ENCODE data around the gene PRR5. TPM values are rescaled to one million over a fixed set of nuclear protein-coding genes. Genes with fewer than 3 reads are reported as not detected.
A peak's percentile ranks its signal among the peaks of the same experiment; 100 is the strongest.

PRR5 gene
- total and polyA plus RNA-seq, 2 of the 13 experiments (the other 11 are each of a cell fraction or from before 2014, with no cell fraction given): 11.6 to 27.5 TPM

DNA sequence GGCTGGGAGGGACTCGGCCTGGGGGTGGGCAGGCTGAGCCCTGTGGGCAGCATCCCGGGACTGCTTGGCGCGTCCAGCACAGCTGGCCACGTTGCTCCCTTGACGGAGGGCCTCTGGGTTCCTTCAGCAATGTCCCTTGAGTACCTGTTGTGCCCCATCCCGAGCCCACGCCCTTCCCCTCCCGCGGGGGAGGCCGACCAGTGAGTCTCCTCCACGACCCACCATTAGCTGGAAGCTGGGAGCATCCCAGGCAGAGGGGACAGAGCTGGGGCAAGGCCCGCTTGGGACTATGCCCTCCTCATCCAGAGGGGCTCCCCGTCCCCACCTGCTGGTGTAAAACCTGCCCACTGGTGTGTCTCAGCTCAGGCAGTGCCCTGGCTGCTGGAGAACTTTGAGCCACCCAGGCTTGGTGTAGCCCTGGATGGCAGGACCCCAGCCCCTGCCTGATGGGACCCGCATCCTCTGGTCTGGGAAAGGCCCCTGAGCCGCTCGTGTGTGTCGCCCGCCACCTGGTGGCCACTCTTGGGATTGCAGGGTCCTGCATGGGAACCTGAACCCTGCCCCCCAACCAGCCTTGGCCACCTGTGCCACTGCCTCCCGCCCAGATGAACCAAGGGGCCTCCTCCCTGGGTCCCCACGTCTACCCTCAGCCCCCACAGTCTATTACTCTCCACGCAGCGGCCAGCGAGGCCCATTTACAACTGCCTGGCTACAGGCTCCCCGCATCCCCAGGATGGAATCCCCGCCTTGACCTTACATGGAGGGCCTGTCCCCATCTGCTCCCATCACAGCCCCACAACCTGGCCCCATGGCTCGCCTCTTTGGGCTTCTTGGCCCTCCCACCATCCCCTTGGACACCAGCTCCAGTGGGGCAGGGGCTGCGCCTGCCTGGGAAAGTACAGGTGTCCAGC, 33.8 kb downstream of the PRR5 start (continued):
- TF ChIP-seq MEF2D (CRISPR knock-in tag; IDR thresholded peaks at IDR 0.05) (peak; percentile 30; the same call in 1 of the 2 replicates), CBX2 (IDR thresholded peaks at IDR 0.05; ENCODE audit: low read depth, low read length) (no peak), CBX2 (CRISPR knock-in tag; IDR thresholded peaks at IDR 0.05; ENCODE audit: low read depth) (no peak), GATAD2A (CRISPR knock-in tag; IDR thresholded peaks at IDR 0.05) (no peak), ZBTB33 (CRISPR knock-in tag; IDR thresholded peaks at IDR 0.05) (no peak), ZBTB7A (CRISPR knock-in tag; IDR thresholded peaks at IDR 0.05) (no peak), BORCS8-MEF2B (CRISPR knock-in tag; IDR thresholded peaks at IDR 0.05) (no peak), RFX1 (IDR thresholded peaks at IDR 0.05) (no peak), BCL3 (CRISPR knock-in tag; IDR thresholded peaks at IDR 0.05) (peak; percentile 75; the same call in 1 of the 2 replicates), RBM22 (optimal IDR thresholded peaks at IDR 0.05; ENCODE audit: low read length) (peak; percentile 88), ZNF761 (CRISPR knock-in tag; conservative IDR thresholded peaks at IDR 0.05) (no peak), SRF (IDR thresholded peaks at IDR 0.05; ENCODE audit: low read depth, low read length) (no peak), ZNF569 (CRISPR knock-in tag; IDR thresholded peaks at IDR 0.05; ENCODE audit: borderline replicate concordance) (no peak), PHB2 (IDR thresholded peaks at IDR 0.05; ENCODE audit: partially characterized antibody) (no peak), MAZ (IDR thresholded peaks at IDR 0.05; ENCODE audit: borderline replicate concordance, low read depth, low read length) (no peak), MAZ (CRISPR knock-in tag; IDR thresholded peaks at IDR 0.05; ENCODE audit: low read depth) (peak; percentile 52; the same call in 1 of the 2 replicates), ZNF264 (CRISPR knock-in tag; IDR thresholded peaks at IDR 0.05) (no peak), ZMYM3 (CRISPR knock-in tag; IDR thresholded peaks at IDR 0.05) (no peak), FOXO1 (CRISPR knock-in tag; IDR thresholded peaks at IDR 0.05) (no peak), SETDB1 (CRISPR knock-in tag; IDR thresholded peaks at IDR 0.05; ENCODE audit: borderline replicate concordance) (no peak), SIX1 (CRISPR knock-in tag; IDR thresholded peaks at IDR 0.05; ENCODE audit: borderline replicate concordance) (peak; percentile 34; the same call in 1 of the 2 replicates), XRCC5 (optimal IDR thresholded peaks at IDR 0.05; ENCODE audit: low read length) (peak; percentile 26)
- TF ChIP-seq, protein P1, sequence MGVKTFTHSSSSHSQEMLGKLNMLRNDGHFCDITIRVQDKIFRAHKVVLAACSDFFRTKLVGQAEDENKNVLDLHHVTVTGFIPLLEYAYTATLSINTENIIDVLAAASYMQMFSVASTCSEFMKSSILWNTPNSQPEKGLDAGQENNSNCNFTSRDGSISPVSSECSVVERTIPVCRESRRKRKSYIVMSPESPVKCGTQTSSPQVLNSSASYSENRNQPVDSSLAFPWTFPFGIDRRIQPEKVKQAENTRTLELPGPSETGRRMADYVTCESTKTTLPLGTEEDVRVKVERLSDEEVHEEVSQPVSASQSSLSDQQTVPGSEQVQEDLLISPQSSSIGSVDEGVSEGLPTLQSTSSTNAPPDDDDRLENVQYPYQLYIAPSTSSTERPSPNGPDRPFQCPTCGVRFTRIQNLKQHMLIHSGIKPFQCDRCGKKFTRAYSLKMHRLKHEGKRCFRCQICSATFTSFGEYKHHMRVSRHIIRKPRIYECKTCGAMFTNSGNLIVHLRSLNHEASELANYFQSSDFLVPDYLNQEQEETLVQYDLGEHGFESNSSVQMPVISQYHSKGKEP (CRISPR knock-in tag; IDR thresholded peaks at IDR 0.05): no peak
- TF ChIP-seq, protein P2, sequence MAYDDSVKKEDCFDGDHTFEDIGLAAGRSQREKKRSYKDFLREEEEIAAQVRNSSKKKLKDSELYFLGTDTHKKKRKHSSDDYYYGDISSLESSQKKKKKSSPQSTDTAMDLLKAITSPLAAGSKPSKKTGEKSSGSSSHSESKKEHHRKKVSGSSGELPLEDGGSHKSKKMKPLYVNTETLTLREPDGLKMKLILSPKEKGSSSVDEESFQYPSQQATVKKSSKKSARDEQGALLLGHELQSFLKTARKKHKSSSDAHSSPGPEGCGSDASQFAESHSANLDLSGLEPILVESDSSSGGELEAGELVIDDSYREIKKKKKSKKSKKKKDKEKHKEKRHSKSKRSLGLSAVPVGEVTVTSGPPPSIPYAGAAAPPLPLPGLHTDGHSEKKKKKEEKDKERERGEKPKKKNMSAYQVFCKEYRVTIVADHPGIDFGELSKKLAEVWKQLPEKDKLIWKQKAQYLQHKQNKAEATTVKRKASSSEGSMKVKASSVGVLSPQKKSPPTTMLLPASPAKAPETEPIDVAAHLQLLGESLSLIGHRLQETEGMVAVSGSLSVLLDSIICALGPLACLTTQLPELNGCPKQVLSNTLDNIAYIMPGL (CRISPR knock-in tag; IDR thresholded peaks at IDR 0.05; ENCODE audit: borderline replicate concordance in 1 of 2, low read depth in 1 of 2): no peak
